D721Med (cell line): ENCODE measurements around the gene JAKMIP2.

Experiments used
- DNase-seq: peaks from one replicate; pipeline ENCODE4 v3.0.0; 2011; ENCODE audit warnings: low spot score; ENCODE audit not compliant: insufficient read length
- FAIRE-seq: peaks from 2 replicates; lab custom pipeline; 2011; peaks lifted over from hg19 to GRCh38; lab: Jason Lieb, UNC
- CTCF ChIP-seq: IDR thresholded peaks from 2 replicates; pipeline ENCODE4 v1.5.1; 2012; ENCODE audit warnings: mild to moderate bottlenecking, control low read depth; ENCODE audit not compliant: insufficient read depth; ENCODE audit errors: missing control alignments

JAKMIP2 gene

GRCh38 chr5:147713550-147714295, 68.8 kb downstream of the JAKMIP2 start:
- TF ChIP-seq CTCF: no peak
- DNase-seq (no peak), FAIRE-seq (no peak)

- FAIRE-seq (no peak), DNase-seq (no peak)
- no peak for TF ChIP-seq CTCF
Measured at GRCh38 chr5:147712598-147712997, 69.9 kb downstream of the JAKMIP2 start.

GRCh38 chr5:147712019-147712418, 70.5 kb downstream of the JAKMIP2 start:
- FAIRE-seq (no peak), DNase-seq (no peak)
- TF ChIP-seq CTCF: no peak

- FAIRE-seq: no peak
- no peak for TF ChIP-seq CTCF
- no peak for DNase-seq
Measured at GRCh38 chr5:147711019-147711418, 71.5 kb downstream of the JAKMIP2 start.

GRCh38 chr5:147708708-147709107, 73.8 kb downstream of the JAKMIP2 start:
- FAIRE-seq (peak; percentile 6), DNase-seq (no peak)
- no peak for TF ChIP-seq CTCF

GRCh38 chr5:147704544-147704943, 78.0 kb downstream of the JAKMIP2 start:
- DNase-seq (no peak), FAIRE-seq (no peak)
- no peak for TF ChIP-seq CTCF

GRCh38 chr5:147701468-147701867, 81.1 kb downstream of the JAKMIP2 start:
- DNase-seq (no peak), FAIRE-seq (no peak)
- no peak for TF ChIP-seq CTCF
